OCI-LY1 (cell line): ENCODE results near the gene CIB2.

ENCODE experiments used
- EZH2 ChIP-seq: fragments of 200-600 bp; sonication (generic), shearing (Covaris generic); IDR thresholded peaks from 2 replicates; pipeline ENCODE4 v1.8.0; 2017; ENCODE audit warnings: borderline replicate concordance, mixed run types, mild to moderate bottlenecking, antibody characterized with exemption, low read length, moderate library complexity, mixed read lengths
- TF ChIP-seq, protein P1 (sequence below): fragments of 200-600 bp; sonication (generic), shearing (Covaris generic); IDR thresholded peaks from 2 replicates; pipeline ENCODE4 v1.5.1; 2017; ENCODE audit warnings: mild to moderate bottlenecking, antibody characterized with exemption, low read length, moderate library complexity, mixed read lengths

- TF ChIP-seq, protein P1, sequence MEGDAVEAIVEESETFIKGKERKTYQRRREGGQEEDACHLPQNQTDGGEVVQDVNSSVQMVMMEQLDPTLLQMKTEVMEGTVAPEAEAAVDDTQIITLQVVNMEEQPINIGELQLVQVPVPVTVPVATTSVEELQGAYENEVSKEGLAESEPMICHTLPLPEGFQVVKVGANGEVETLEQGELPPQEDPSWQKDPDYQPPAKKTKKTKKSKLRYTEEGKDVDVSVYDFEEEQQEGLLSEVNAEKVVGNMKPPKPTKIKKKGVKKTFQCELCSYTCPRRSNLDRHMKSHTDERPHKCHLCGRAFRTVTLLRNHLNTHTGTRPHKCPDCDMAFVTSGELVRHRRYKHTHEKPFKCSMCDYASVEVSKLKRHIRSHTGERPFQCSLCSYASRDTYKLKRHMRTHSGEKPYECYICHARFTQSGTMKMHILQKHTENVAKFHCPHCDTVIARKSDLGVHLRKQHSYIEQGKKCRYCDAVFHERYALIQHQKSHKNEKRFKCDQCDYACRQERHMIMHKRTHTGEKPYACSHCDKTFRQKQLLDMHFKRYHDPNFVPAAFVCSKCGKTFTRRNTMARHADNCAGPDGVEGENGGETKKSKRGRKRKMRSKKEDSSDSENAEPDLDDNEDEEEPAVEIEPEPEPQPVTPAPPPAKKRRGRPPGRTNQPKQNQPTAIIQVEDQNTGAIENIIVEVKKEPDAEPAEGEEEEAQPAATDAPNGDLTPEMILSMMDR, result no peak
- TF ChIP-seq EZH2, result no peak
Observed at GRCh38 chr15:78083186-78083585, 48.1 kb downstream of the CIB2 start.
